HUES64 (cell line): ENCODE data around the gene PDE4D.

Experiments
- H3K27ac ChIP-seq: 2 replicates; pipeline ENCODE4 v1.7.0; 2013; ENCODE audit warnings: low read depth, low read length, inconsistent platforms
- H3K27me3 ChIP-seq: 2 replicates; pipeline ENCODE4 v1.6.1; 2013; ENCODE audit warnings: mild to moderate bottlenecking, low read length; ENCODE audit not compliant: insufficient read depth
- H3K36me3 ChIP-seq: 2 replicates; pipeline ENCODE4 v1.6.1; 2013; ENCODE audit warnings: mild to moderate bottlenecking, low read length; ENCODE audit not compliant: insufficient read depth
- H3K4me1 ChIP-seq: 2 replicates; pipeline ENCODE4 v1.6.1; 2013; ENCODE audit warnings: mild to moderate bottlenecking, low read length, moderate library complexity; ENCODE audit not compliant: insufficient read depth
- H3K4me3 ChIP-seq: 2 replicates; pipeline ENCODE4 v1.5.1; 2013; ENCODE audit warnings: mild to moderate bottlenecking, low read length, moderate library complexity
- H3K9ac ChIP-seq: 2 replicates; pipeline ENCODE4 v1.6.1; 2013; ENCODE audit warnings: mild to moderate bottlenecking, low read depth, low read length
- H3K9me3 ChIP-seq: 2 replicates; pipeline ENCODE4 v1.6.1; 2013; ENCODE audit warnings: low read depth, low read length; ENCODE audit not compliant: insufficient read depth
- WGBS: fragments of 150-250, 120-280 bp; methylation state at CpG from one replicate; pipeline ENCODE4 v1.1.7; 2013; ENCODE audit warnings: missing lambda C conversion rate; 5-methylcytosine and 5-hydroxymethylcytosine counted together

PDE4D gene

DNA sequence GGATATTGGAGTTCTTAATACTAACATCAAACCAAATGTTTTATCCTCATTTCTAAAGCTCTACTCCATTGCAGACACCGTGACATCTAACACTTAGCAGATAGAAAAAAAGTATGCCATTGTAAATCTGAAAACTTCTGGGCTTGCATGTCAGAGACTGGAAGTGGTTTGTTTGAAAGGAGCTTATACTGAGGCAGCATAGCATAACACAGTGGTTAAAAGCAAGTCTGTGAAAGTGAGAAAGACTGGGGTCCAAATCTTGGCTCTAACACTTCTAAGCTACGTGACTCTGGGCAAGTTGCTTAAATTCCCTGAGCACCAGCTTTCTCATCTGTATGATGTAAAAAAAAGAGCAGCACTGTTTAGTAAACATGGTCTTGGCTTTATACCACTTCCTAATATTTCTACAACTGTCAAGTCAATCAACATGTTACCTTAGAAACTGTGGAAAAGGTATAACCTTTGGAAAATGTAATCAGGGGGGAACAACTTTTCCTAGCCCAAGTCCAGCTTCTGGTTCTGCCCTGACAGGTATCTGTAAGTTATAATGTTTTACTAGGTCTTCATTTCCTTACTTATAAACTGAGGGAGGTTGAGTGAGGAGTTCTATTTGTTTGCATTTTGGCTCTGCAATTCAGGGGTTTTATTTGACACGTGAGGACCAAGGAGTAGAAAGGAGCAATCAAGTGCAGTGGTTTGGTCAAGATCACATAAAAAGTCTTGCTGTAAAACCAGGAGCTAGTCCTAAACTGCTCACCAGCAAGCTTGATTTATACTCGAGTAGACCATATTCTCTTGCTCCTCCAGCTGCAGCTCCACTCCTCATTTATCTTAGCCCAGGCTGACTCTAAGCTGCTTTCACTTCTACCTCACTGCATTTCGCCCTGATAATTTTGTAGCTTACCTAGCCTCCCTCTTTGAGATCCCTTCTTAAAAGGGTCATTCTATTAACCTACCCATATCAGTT, 769.6 kb downstream of the PDE4D start:
- Histone ChIP-seq H3K27ac (no peak overlapping the region), H3K4me1 (peaks cover 51% of the 10 kb centered on the region), H3K36me3 (no peaks in the 10 kb centered on the region), H3K9me3 (no peaks in the 10 kb centered on the region), H3K9ac (no peak overlapping the region), H3K27me3 (no peaks in the 10 kb centered on the region), H3K4me3 (no peak overlapping the region)
- 84% methylated on average over 5 of the region's 5 CpGs for WGBS

DNA sequence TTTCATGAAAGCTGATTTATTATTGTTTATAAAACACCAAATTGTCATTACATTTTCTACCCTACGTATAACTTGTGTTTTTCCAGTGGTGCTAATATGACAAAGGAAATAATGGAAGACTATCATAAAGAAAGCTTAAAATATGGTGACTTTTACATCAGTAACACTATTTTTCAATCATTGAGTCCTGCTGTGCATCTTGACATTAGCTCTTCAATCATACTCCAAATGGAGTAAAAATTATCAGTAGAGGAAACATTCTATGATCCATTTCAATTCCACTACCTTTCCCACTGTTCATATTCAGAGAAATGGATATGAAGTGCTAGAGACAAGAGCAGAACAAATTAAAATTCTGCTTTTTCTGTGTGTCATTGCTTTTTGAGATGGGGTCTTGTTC, 774.0 kb downstream of the PDE4D start:
- WGBS: no CpG with 5 or more reads among the region's 1 CpG

GRCh38 chr5:59117320-59117719, 776.2 kb downstream of the PDE4D start:
- Histone ChIP-seq H3K4me3 (no peak overlapping the region), H3K9ac (no peak overlapping the region), H3K27ac (no peak overlapping the region), H3K36me3 (no peaks in the 10 kb centered on the region), H3K4me1 (peaks cover 11% of the 10 kb centered on the region; the same call in 1 of the 2 replicates), H3K27me3 (no peaks in the 10 kb centered on the region), H3K9me3 (no peaks in the 10 kb centered on the region)
- 96% methylated on average over 3 of the region's 3 CpGs for WGBS

More for the DNA sequence above, 774.0 kb downstream of the PDE4D start:
- H3K27me3 ChIP-seq: no peaks in the 10 kb centered on the region
- H3K9ac ChIP-seq: no peak overlapping the region
- H3K4me1 ChIP-seq: peaks cover 22% of the 10 kb centered on the region; the same call in 1 of the 2 replicates
- H3K4me3 ChIP-seq: no peak overlapping the region
- no peaks in the 10 kb centered on the region for H3K9me3 ChIP-seq
- no peak overlapping the region for H3K27ac ChIP-seq
- H3K36me3 ChIP-seq: no peaks in the 10 kb centered on the region

DNA sequence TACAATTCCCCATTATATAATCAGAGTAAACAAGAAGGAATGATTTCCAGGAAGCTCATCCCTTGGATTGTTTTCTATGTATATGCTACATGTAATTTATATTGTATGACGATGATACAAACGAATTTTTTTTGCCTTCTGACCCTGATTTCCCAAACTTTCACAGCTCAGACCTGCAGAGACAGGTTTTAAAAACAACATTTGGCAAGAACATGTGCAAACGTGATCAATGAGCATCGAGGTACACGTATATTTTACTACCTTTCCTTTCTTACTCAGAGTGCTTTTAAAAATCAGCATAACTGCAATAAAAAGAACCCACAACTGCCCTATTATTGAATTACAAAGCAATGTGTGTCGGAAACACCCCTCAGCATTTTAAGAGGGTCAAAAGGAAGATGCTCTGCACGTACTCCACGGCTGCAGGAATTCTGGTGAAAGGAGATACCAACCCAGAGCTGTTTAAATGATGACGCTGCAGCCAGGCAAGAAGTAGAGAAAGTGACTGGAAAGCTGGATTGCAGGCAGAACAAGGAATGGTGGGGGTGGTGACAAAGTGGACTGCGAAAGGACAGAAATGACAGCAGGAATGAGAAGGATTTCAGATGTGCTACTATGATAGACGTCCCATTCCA, 777.2 kb downstream of the PDE4D start:
- Histone ChIP-seq H3K4me3 (no peak overlapping the region), H3K9ac (no peak overlapping the region), H3K27ac (no peak overlapping the region), H3K27me3 (no peaks in the 10 kb centered on the region), H3K9me3 (no peaks in the 10 kb centered on the region), H3K36me3 (no peaks in the 10 kb centered on the region), H3K4me1 (peaks cover 11% of the 10 kb centered on the region; the same call in 1 of the 2 replicates)
- WGBS: 82% methylated on average over 11 of the region's 11 CpGs

DNA sequence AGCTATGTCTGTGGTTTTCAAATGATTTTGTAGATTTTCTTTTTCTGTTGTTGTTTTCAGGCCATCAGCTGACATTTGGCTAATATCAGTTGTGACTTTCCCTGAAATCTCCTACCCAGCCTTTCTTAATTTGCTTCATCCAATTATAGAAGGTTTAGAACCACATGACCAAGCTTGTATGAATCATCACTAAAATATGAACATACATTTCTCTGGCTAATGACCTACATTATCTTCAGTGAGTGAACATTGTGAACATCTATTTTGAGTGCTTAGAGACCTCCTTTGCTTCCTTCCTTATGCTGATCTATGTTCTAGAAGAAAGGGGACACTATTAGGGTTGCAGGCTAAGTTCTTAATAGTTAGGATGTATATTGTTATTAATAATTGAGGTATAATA, 778.2 kb downstream of the PDE4D start:
- no peak overlapping the region for H3K9ac ChIP-seq
- no peak overlapping the region for H3K4me3 ChIP-seq
- peaks cover 11% of the 10 kb centered on the region; the same call in 1 of the 2 replicates for H3K4me1 ChIP-seq
- no peaks in the 10 kb centered on the region for H3K9me3 ChIP-seq
- no peak overlapping the region for H3K27ac ChIP-seq
- H3K27me3 ChIP-seq: no peaks in the 10 kb centered on the region
- H3K36me3 ChIP-seq: no peaks in the 10 kb centered on the region

DNA sequence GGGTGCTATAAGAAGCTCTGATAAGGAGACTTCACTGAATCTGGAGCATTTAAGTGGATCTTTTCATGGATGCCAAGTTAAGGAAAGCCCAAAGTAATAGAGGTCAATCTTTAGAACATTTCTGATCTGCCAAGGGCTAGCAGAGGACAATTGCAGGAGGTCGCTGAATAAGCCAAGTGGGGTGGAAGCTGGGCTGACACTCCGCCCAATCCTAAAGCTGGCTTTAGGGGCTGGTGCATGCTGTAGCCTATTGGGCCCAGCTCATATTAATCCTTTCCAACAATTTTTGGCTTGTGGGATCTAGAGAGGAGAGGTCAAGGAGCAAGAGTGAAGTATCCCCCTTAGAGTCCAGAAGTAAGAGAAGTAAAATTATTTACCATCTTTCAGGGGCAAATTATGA, 784.1 kb downstream of the PDE4D start:
- H3K9ac ChIP-seq: no peak overlapping the region
- H3K4me1 ChIP-seq: 0 out of 2 replicates have a peak, but pooled peaks cover 2% of the 10 kb centered on the region
- H3K27ac ChIP-seq: no peak overlapping the region
- WGBS: 96% methylated on average over 2 of the region's 2 CpGs
- no peaks in the 10 kb centered on the region for H3K9me3 ChIP-seq
- no peaks in the 10 kb centered on the region for H3K36me3 ChIP-seq
- no peaks in the 10 kb centered on the region for H3K27me3 ChIP-seq
- no peak overlapping the region for H3K4me3 ChIP-seq

DNA sequence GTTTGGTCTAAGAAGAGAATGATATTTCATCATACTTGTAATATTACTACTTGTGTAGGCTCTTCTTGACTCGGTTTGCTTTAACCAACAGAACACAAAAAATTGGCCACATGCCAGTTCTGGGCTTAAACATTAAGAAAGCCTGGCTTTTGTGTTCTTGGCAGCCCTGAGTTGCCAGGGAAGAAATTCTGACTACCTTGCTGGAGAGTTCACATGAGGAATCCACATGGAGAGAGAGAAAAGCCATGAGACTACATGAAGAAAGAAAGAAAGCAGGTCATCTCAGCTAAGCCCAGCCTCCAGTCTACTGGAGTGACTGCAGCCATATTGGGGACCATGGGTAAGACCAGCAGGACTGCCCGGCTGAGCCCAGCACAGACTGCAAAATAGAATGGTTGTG, 785.8 kb downstream of the PDE4D start:
- 0 out of 2 replicates have a peak, but pooled peaks cover 2% of the 10 kb centered on the region for H3K4me1 ChIP-seq
- WGBS: 86% methylated on average over 2 of the region's 2 CpGs
- no peak overlapping the region for H3K4me3 ChIP-seq
- H3K9me3 ChIP-seq: no peaks in the 10 kb centered on the region
- no peaks in the 10 kb centered on the region for H3K27me3 ChIP-seq
- no peaks in the 10 kb centered on the region for H3K36me3 ChIP-seq
- no peak overlapping the region for H3K9ac ChIP-seq
- no peak overlapping the region for H3K27ac ChIP-seq

DNA sequence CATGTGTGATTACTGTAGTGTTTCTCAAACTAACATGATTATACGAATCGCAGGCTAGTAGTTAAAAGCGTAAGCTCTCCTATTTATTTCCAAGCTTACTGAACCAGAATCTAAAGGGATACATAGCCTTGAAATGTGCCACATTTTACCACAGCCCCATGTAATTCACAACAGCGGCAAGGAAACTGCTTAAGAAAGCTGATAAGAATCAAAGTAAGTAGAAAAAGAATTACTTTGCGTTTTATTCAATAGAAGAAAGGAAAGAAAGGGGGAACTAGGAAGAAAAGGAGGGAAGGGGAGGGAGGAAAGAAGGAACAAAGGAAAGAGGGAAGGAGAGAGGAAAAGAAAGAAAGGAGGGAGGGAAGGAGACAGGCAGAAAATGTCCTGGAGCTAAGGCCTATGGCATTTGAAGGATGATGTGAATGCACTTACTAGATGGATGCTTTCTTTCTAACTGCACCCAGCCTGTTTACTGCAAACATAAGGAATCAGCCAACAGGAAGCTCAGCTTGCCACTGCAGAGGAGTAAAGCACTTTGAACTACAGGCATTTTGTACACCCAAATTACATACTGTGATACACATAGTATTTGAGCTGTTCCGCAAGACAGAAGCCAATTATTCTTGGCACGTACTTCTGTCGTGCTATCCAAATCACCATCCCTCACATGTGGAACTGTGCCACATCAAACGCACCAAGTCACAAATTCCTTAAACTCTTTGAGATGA, 789.0 kb downstream of the PDE4D start:
- 92% methylated on average over 9 of the region's 9 CpGs for WGBS
- no peak overlapping the region for H3K9ac ChIP-seq
- H3K4me3 ChIP-seq: no peak overlapping the region
- H3K27me3 ChIP-seq: no peaks in the 10 kb centered on the region
- 0 out of 2 replicates have a peak, but pooled peaks cover 2% of the 10 kb centered on the region for H3K4me1 ChIP-seq
- H3K36me3 ChIP-seq: no peaks in the 10 kb centered on the region
- no peak overlapping the region for H3K27ac ChIP-seq
- H3K9me3 ChIP-seq: no peaks in the 10 kb centered on the region

DNA sequence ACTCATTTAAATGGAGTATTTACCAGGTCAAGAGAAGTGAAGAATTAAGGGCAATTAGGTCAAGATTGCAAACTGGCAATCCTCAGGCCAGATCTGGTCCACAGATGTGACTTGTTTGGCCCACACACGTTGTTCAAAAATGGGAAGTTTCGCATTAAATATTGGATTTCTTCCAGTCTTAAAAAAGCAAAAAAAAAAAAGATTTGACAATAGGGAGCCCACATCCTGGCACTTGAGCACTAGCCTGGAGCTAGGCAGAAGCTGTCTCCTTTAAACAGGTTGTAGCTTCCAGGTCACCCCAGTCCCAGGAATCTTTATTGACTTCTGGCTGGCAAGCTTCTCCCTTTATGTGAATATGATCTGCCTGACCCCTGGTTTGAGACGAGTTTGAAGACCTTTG, 790.2 kb downstream of the PDE4D start:
- Histone ChIP-seq H3K4me3 (no peak overlapping the region), H3K4me1 (0 out of 2 replicates have a peak, but pooled peaks cover 2% of the 10 kb centered on the region), H3K9ac (no peak overlapping the region), H3K9me3 (no peaks in the 10 kb centered on the region), H3K27ac (no peak overlapping the region), H3K27me3 (no peaks in the 10 kb centered on the region), H3K36me3 (no peaks in the 10 kb centered on the region)
- WGBS: 95% methylated on average over 3 of the region's 3 CpGs

- 82% methylated on average over 1 of the region's 1 CpG for WGBS
- Histone ChIP-seq H3K9me3 (no peaks in the 10 kb centered on the region), H3K9ac (no peak overlapping the region), H3K36me3 (no peaks in the 10 kb centered on the region), H3K4me1 (0 out of 2 replicates have a peak, but pooled peaks cover 2% of the 10 kb centered on the region), H3K27me3 (no peaks in the 10 kb centered on the region), H3K4me3 (no peak overlapping the region), H3K27ac (no peak overlapping the region)
Observed at GRCh38 chr5:59102437-59102836, 791.1 kb downstream of the PDE4D start.

GRCh38 chr5:59100875-59101274, 792.7 kb downstream of the PDE4D start:
- Histone ChIP-seq H3K4me3 (no peak overlapping the region), H3K27ac (no peak overlapping the region), H3K27me3 (no peaks in the 10 kb centered on the region), H3K9ac (no peak overlapping the region), H3K36me3 (no peaks in the 10 kb centered on the region), H3K4me1 (0 out of 2 replicates have a peak, but pooled peaks cover 2% of the 10 kb centered on the region), H3K9me3 (no peaks in the 10 kb centered on the region)
- 92% methylated on average over 5 of the region's 5 CpGs for WGBS
